Measurements from ENCODE around the gene PARD3. TPM values are rescaled to one million over a fixed set of nuclear protein-coding genes. Genes with fewer than 3 reads are reported as not detected.
"Not testable (repeated sequence)": the region's sequence is repeated elsewhere in the genome, so short reads cannot be mapped to it uniquely, and the experiment has no call there.

Gene PARD3
- total RNA-seq, 1 donor from 2014 or later: 35.4 TPM

- DNase-seq (ENCODE audit: low read depth) (no peak), FAIRE-seq (no peak)
- H3K79me2 ChIP-seq (ENCODE audit: insufficient read depth, low read length): no peaks in the 10 kb centered on the region
- H3K27me3 Mint-ChIP-seq (ENCODE audit: low read depth, unreplicated experiment): no peaks in the 10 kb centered on the region
- no peak overlapping the region for H3K4me3 Mint-ChIP-seq (ENCODE audit: unreplicated experiment)
- H4K20me1 ChIP-seq (ENCODE audit: insufficient read depth, low read length): no peaks in the 10 kb centered on the region
- no peak overlapping the region for H3K27ac Mint-ChIP-seq (ENCODE audit: unreplicated experiment)
- H3K9ac ChIP-seq (ENCODE audit: low read length): no peak overlapping the region
- H3K4me3 ChIP-seq (ENCODE audit: insufficient read depth, low read depth, low read length): no peak overlapping the region
- H3K9me3 Mint-ChIP-seq (ENCODE audit: unreplicated experiment): no peaks in the 10 kb centered on the region
- H3K4me2 ChIP-seq (ENCODE audit: low read length): no peak overlapping the region
- no peak for TF ChIP-seq CTCF (IDR thresholded peaks at IDR 0.05; ENCODE audit: insufficient read depth, low read depth, low read length)
- no peak for TF ChIP-seq EZH2 (IDR thresholded peaks at IDR 0.05; ENCODE audit: insufficient read depth, low read length)
- H3K4me1 ChIP-seq (ENCODE audit: insufficient read depth, low read length): no peaks in the 10 kb centered on the region
- no peak overlapping the region for H3K27ac ChIP-seq (ENCODE audit: low read depth, low read length)
- H3K36me3 ChIP-seq (ENCODE audit: insufficient read depth, low read length): no peaks in the 10 kb centered on the region
- no peaks in the 10 kb centered on the region for H3K36me3 Mint-ChIP-seq (ENCODE audit: low read depth, unreplicated experiment)
- no peak overlapping the region for H2AFZ ChIP-seq (ENCODE audit: low read depth, low read length)
- no peaks in the 10 kb centered on the region for H3K27me3 ChIP-seq (ENCODE audit: insufficient read depth, low read length)
- H3K4me1 Mint-ChIP-seq (ENCODE audit: low read depth, unreplicated experiment): peaks cover 12% of the 10 kb centered on the region
- no peaks in the 10 kb centered on the region for H3K9me3 ChIP-seq (ENCODE audit: insufficient read depth, low read depth, low read length)
Measured at GRCh38 chr10:34449836-34450235, 365.3 kb downstream of the PARD3 start.

GRCh38 chr10:34446049-34446448 lies 369.0 kb downstream of the PARD3 start:
- H3K4me3 ChIP-seq (ENCODE audit: insufficient read depth, low read depth, low read length): no peak overlapping the region
- no peak overlapping the region for H3K27ac Mint-ChIP-seq (ENCODE audit: unreplicated experiment)
- no peaks in the 10 kb centered on the region for H3K9me3 ChIP-seq (ENCODE audit: insufficient read depth, low read depth, low read length)
- no peaks in the 10 kb centered on the region for H3K79me2 ChIP-seq (ENCODE audit: insufficient read depth, low read length)
- TF ChIP-seq CTCF (IDR thresholded peaks at IDR 0.05; ENCODE audit: insufficient read depth, low read depth, low read length): no peak
- H3K27ac ChIP-seq (ENCODE audit: low read depth, low read length): no peak overlapping the region
- DNase-seq (ENCODE audit: low read depth): no peak
- no peaks in the 10 kb centered on the region for H4K20me1 ChIP-seq (ENCODE audit: insufficient read depth, low read length)
- no peak overlapping the region for H3K9ac ChIP-seq (ENCODE audit: low read length)
- no peaks in the 10 kb centered on the region for H3K36me3 ChIP-seq (ENCODE audit: insufficient read depth, low read length)
- H3K9me3 Mint-ChIP-seq (ENCODE audit: unreplicated experiment): no peaks in the 10 kb centered on the region
- no peak for FAIRE-seq
- H3K27me3 Mint-ChIP-seq (ENCODE audit: low read depth, unreplicated experiment): no peaks in the 10 kb centered on the region
- H2AFZ ChIP-seq (ENCODE audit: low read depth, low read length): no peak overlapping the region
- peaks cover 22% of the 10 kb centered on the region for H3K4me1 Mint-ChIP-seq (ENCODE audit: low read depth, unreplicated experiment)
- H3K4me3 Mint-ChIP-seq (ENCODE audit: unreplicated experiment): no peak overlapping the region
- H3K4me1 ChIP-seq (ENCODE audit: insufficient read depth, low read length): no peaks in the 10 kb centered on the region
- H3K36me3 Mint-ChIP-seq (ENCODE audit: low read depth, unreplicated experiment): no peaks in the 10 kb centered on the region
- no peak overlapping the region for H3K4me2 ChIP-seq (ENCODE audit: low read length)
- H3K27me3 ChIP-seq (ENCODE audit: insufficient read depth, low read length): no peaks in the 10 kb centered on the region

- DNase-seq (ENCODE audit: low read depth) (no peak), FAIRE-seq (peak; percentile 49)
- no peaks in the 10 kb centered on the region for H3K27me3 Mint-ChIP-seq (ENCODE audit: low read depth, unreplicated experiment)
- no peak overlapping the region for H3K4me2 ChIP-seq (ENCODE audit: low read length)
- no peaks in the 10 kb centered on the region for H3K9me3 ChIP-seq (ENCODE audit: insufficient read depth, low read depth, low read length)
- H3K27me3 ChIP-seq (ENCODE audit: insufficient read depth, low read length): no peaks in the 10 kb centered on the region
- H3K4me1 Mint-ChIP-seq (ENCODE audit: low read depth, unreplicated experiment): peaks cover 20% of the 10 kb centered on the region
- no peak overlapping the region for H3K27ac ChIP-seq (ENCODE audit: low read depth, low read length)
- H3K36me3 Mint-ChIP-seq (ENCODE audit: low read depth, unreplicated experiment): no peaks in the 10 kb centered on the region
- H3K4me3 Mint-ChIP-seq (ENCODE audit: unreplicated experiment): no peak overlapping the region
- no peaks in the 10 kb centered on the region for H3K36me3 ChIP-seq (ENCODE audit: insufficient read depth, low read length)
- no peak overlapping the region for H3K9ac ChIP-seq (ENCODE audit: low read length)
- H3K4me1 ChIP-seq (ENCODE audit: insufficient read depth, low read length): no peaks in the 10 kb centered on the region
- H4K20me1 ChIP-seq (ENCODE audit: insufficient read depth, low read length): no peaks in the 10 kb centered on the region
- H3K79me2 ChIP-seq (ENCODE audit: insufficient read depth, low read length): no peaks in the 10 kb centered on the region
- peak overlapping the region; percentile 54 for H3K27ac Mint-ChIP-seq (ENCODE audit: unreplicated experiment)
- no peak overlapping the region for H2AFZ ChIP-seq (ENCODE audit: low read depth, low read length)
- H3K9me3 Mint-ChIP-seq (ENCODE audit: unreplicated experiment): no peaks in the 10 kb centered on the region
- no peak overlapping the region for H3K4me3 ChIP-seq (ENCODE audit: insufficient read depth, low read depth, low read length)
- TF ChIP-seq EZH2 (IDR thresholded peaks at IDR 0.05; ENCODE audit: insufficient read depth, low read length) (no peak), CTCF (IDR thresholded peaks at IDR 0.05; ENCODE audit: insufficient read depth, low read depth, low read length) (no peak)
Measured at GRCh38 chr10:34444223-34445183, 370.6 kb downstream of the PARD3 start.

- not testable (repeated sequence) for H3K79me2 ChIP-seq (ENCODE audit: insufficient read depth, low read length); H3K9ac ChIP-seq (ENCODE audit: low read length); H3K4me2 ChIP-seq (ENCODE audit: low read length); H3K36me3 Mint-ChIP-seq (ENCODE audit: low read depth, unreplicated experiment); H3K4me1 Mint-ChIP-seq (ENCODE audit: low read depth, unreplicated experiment); DNase-seq (ENCODE audit: low read depth); H3K27ac Mint-ChIP-seq (ENCODE audit: unreplicated experiment); H3K4me3 ChIP-seq (ENCODE audit: insufficient read depth, low read depth, low read length); H4K20me1 ChIP-seq (ENCODE audit: insufficient read depth, low read length); H3K27ac ChIP-seq (ENCODE audit: low read depth, low read length); H3K36me3 ChIP-seq (ENCODE audit: insufficient read depth, low read length); H3K9me3 ChIP-seq (ENCODE audit: insufficient read depth, low read depth, low read length); H3K27me3 Mint-ChIP-seq (ENCODE audit: low read depth, unreplicated experiment); H3K4me3 Mint-ChIP-seq (ENCODE audit: unreplicated experiment); FAIRE-seq; H3K9me3 Mint-ChIP-seq (ENCODE audit: unreplicated experiment); H3K27me3 ChIP-seq (ENCODE audit: insufficient read depth, low read length); H2AFZ ChIP-seq (ENCODE audit: low read depth, low read length); H3K4me1 ChIP-seq (ENCODE audit: insufficient read depth, low read length)
Measured at GRCh38 chr10:34439386-34439785, 375.7 kb downstream of the PARD3 start.

Data from astrocyte (in vitro differentiated cells and primary cell).